Activated CD4-positive, alpha-beta T cell treated with anti-CD3 and anti-CD28 coated beads, Interleukin-2, amount 50 U/mL, for 1 hour (primary cell): Measurements from ENCODE around the gene SLC38A11.

Experiments used
- DNase-seq: peaks from one replicate; pipeline ENCODE4 v3.0.0-alpha.2; 2020

Gene SLC38A11

GRCh38 chr2:164969909-164970690 lies 14.8 kb upstream of the SLC38A11 start:
- DNase-seq, result no peak

- no peak for DNase-seq
These were observed 12.5 kb upstream of the SLC38A11 start for GRCh38 chr2:164967781-164968228.

GRCh38 chr2:164967361-164967760 lies 12.0 kb upstream of the SLC38A11 start:
- DNase-seq, result no peak

GRCh38 chr2:164964700-164965099 lies 9.4 kb upstream of the SLC38A11 start:
- DNase-seq, result no peak

- DNase-seq, result no peak
These were observed 4.8 kb upstream of the SLC38A11 start for GRCh38 chr2:164960159-164960558.

GRCh38 chr2:164954186-164954585 lies 1.1 kb downstream of the SLC38A11 start:
- DNase-seq, result no peak

- DNase-seq, result no peak
These were observed 2.0 kb downstream of the SLC38A11 start for GRCh38 chr2:164953279-164953678.

GRCh38 chr2:164952057-164952702 lies 3.1 kb downstream of the SLC38A11 start:
- DNase-seq, result no peak

- no peak for DNase-seq
These were observed 6.8 kb downstream of the SLC38A11 start for GRCh38 chr2:164948540-164948939.

GRCh38 chr2:164947281-164947680 lies 8.0 kb downstream of the SLC38A11 start:
- DNase-seq, result no peak

- no peak for DNase-seq
These were observed 12.0 kb downstream of the SLC38A11 start for GRCh38 chr2:164943289-164943688.

- no peak for DNase-seq
These were observed 17.4 kb downstream of the SLC38A11 start for GRCh38 chr2:164937864-164938401.

GRCh38 chr2:164935118-164936101 lies 19.9 kb downstream of the SLC38A11 start:
- DNase-seq, result no peak

- no peak for DNase-seq
These were observed 20.8 kb downstream of the SLC38A11 start for GRCh38 chr2:164934401-164935117.

- DNase-seq, result no peak
These were observed 21.6 kb downstream of the SLC38A11 start for GRCh38 chr2:164933671-164934189.

GRCh38 chr2:164932377-164932776 lies 22.9 kb downstream of the SLC38A11 start:
- no peak for DNase-seq

GRCh38 chr2:164928101-164928673 lies 27.1 kb downstream of the SLC38A11 start:
- no peak for DNase-seq

GRCh38 chr2:164922134-164922533 lies 33.2 kb downstream of the SLC38A11 start:
- no peak for DNase-seq

GRCh38 chr2:164920430-164920829 lies 34.9 kb downstream of the SLC38A11 start:
- no peak for DNase-seq

GRCh38 chr2:164917296-164917903 lies 37.9 kb downstream of the SLC38A11 start:
- no peak for DNase-seq

- DNase-seq, result no peak
These were observed 39.8 kb downstream of the SLC38A11 start for GRCh38 chr2:164915566-164915965.
